Colon (tissue), 2 donors: Measurements from ENCODE around the gene PADI3.

Experiments
- FAIRE-seq: peaks from 2 replicates; lab custom pipeline; 2012; peaks lifted over from hg19 to GRCh38; lab: Jason Lieb, UNC
- donor health status: control.
- donor health status: control.

The PADI3 gene, protein sequence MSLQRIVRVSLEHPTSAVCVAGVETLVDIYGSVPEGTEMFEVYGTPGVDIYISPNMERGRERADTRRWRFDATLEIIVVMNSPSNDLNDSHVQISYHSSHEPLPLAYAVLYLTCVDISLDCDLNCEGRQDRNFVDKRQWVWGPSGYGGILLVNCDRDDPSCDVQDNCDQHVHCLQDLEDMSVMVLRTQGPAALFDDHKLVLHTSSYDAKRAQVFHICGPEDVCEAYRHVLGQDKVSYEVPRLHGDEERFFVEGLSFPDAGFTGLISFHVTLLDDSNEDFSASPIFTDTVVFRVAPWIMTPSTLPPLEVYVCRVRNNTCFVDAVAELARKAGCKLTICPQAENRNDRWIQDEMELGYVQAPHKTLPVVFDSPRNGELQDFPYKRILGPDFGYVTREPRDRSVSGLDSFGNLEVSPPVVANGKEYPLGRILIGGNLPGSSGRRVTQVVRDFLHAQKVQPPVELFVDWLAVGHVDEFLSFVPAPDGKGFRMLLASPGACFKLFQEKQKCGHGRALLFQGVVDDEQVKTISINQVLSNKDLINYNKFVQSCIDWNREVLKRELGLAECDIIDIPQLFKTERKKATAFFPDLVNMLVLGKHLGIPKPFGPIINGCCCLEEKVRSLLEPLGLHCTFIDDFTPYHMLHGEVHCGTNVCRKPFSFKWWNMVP

GRCh38 chr1:17248781-17249180 lies at the start of gene PADI3:
Gene PADI3 (plus strand): TSS chr1:17249098. CDS start chr1:17249138, 40 bp downstream.
- no peak for FAIRE-seq

GRCh38 chr1:17199267-17200044 lies 49.4 kb upstream of the PADI3 start:
- FAIRE-seq: no peak

DNA sequence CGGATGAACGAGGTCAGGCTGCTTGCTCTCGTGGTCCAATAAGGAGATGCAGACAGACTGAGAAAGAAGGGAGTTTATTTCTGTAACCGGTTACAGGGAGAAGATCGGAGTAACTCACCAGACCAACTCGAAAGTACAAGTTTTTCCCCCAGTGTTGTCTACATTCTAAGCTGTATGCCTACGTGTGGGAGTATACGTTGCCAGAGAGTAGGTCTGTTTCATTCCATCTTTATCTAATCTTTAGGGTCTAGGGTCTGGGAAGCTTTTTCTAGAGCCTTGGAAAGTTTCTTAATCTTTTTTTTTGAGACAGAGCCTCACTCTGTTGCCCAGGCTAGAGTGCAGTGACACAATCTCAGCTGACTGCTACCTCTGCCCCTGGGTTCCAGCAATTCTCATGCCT lies 48.7 kb upstream of the PADI3 start:
- no peak for FAIRE-seq

- FAIRE-seq: no peak
Observed at GRCh38 chr1:17200756-17201155, 48.1 kb upstream of the PADI3 start.

GRCh38 chr1:17201201-17202021 lies 47.5 kb upstream of the PADI3 start:
- FAIRE-seq: no peak

DNA sequence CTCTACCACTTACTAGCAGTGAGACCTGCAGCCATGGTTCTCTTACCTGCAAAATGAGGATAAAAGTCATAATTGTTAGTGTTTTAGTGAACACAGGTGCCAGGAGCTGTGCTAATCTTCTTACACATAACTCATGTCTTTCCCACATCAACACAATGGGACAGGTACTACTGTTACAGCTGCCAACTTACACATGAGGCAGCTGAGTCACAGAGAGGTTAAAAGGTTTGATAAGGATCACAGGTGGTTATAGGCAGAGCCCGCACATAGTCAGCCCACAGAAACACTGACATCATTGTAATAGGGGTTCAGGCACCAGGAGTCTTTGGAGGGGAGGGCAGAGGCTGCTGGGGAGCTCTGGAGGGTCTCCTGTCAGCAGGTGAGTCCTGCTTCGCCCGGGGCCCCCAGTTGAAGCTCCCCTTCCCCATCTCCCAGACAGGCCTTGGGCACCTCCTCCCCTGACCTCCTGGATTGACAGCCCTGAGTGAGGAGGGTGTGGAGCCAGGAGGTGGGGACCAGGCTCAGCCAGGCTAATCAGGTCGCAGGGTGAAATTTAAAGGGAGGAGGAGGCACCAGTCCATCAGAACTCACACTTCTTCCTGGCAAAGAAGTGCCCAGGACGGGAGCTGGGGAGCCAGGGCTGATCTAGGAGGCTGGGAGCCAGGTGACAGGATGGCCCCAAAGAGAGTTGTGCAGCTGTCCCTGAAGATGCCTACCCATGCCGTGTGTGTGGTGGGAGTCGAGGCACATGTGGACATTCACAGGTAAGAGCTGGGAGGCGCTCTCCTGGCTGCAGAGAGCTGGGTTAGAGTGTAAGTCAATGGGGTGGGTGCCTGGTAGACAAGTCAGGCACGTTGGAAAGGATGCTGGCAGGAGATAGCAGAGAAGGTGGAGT lies 44.1 kb upstream of the PADI3 start, which contains the start of gene PADI1:
Gene PADI1, plus strand, starts transcription at position 583 of the 895 bp plus-strand sequence. Its CDS starts 90 bp downstream, at position 673.
- no peak for FAIRE-seq

DNA sequence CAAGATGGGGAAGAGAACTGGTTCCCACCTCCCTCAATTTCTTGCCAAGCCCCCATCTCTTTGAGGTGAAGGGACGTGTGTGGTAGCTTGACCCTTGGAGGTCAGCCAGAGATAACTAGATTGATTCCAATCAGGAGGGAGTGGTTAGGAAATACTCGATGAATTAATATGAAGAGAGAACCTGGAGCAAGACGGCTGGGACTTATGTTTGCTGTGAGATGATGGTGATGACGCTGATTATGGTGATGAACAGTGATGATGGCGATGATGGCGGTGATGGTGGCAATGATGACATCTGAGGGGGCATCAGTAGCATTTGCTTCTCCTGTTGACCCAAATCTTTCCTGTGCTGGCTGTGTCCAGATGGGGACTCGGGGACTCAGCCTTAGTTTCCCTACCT lies 43.2 kb upstream of the PADI3 start:
- FAIRE-seq: no peak

- no peak for FAIRE-seq
Observed at GRCh38 chr1:17206196-17206595, 42.7 kb upstream of the PADI3 start.

GRCh38 chr1:17207046-17207445 lies 41.9 kb upstream of the PADI3 start:
- FAIRE-seq: no peak

DNA sequence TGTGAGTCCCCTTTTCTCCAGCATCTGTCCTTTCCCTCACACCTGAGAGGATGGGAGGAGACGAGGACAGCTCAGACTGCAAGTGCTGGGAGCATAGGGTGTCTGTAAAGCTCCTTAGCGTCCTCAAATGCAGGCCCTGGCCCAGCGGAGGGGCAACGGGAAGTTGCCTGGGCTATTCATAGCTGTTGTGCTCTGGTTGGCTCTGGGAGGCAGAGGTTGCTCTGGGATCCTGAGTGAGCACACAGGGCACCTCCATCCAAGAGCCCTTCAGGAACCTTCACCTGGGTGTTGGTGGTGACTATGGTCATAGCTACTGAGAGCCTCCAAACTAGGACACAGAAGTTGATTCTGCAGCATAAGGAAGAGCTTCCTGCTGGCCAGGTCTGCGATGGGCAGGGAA lies 41.4 kb upstream of the PADI3 start:
- no peak for FAIRE-seq

DNA sequence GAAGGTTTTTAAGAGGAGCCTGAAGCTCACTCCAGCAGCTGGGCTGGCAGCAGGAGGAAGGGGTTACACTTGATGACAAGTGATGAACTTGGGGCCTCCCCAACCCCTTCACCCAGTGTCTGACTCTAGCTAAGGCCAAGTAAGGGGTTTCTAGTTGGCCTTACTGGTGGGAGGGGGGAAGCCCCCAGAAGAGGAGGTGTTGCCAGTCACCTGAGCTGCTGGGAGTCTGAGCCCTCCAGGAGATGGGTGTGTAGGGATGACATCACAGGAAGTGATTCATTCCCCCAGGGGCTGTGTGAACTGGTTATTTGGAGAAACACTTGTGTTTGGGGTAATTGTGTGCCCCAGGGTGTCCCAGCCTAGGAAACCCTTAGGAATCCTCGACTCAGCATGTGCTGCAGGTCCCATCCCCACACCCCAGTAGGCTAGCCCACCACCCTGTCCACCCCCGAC lies 40.9 kb upstream of the PADI3 start:
- no peak for FAIRE-seq

GRCh38 chr1:17208546-17208945 lies 40.4 kb upstream of the PADI3 start:
- FAIRE-seq: no peak

- no peak for FAIRE-seq
Observed at GRCh38 chr1:17209430-17209829, 39.5 kb upstream of the PADI3 start.

DNA sequence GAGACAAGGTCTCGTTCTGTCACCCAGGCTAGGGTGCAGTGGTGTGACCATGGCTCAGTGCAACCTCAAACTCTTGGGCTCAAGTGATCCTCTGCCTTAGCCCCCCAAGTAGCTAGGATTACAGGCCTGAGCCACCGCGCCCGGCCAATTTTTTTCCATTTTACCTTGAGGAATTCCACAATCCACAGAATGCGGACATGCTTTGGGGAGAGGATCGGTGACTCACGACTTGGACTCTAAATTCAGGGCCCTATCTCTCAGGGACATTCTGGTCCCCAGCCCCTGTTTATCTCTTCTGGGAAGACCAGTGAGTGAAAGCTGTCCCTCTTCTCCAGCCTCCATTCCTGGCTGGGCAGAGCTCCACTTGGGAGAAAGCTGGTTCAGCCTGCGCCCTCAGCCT lies 38.7 kb upstream of the PADI3 start:
- FAIRE-seq: no peak

- no peak for FAIRE-seq
Observed at GRCh38 chr1:17211377-17211776, 37.5 kb upstream of the PADI3 start.

DNA sequence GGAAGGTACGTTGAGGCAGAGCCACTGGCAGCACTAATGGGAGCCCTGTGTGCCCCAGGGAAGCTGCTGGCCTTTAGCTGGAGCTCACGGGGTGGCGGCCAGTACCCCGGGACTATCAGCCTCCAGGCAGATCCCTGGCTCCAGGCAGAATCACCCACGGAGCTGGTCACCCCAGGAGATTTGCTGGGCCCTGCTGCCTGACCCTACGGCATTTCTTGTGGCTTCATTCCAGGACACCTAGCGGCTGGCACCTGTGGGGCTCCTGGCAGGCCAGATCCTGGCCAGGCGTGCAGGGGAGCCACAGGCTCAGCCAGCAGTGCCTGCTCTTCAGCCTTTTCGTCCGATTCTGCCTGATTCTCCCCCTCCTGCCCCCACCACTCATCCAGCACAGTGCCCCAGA lies 36.9 kb upstream of the PADI3 start:
- no peak for FAIRE-seq

GRCh38 chr1:17212487-17213121 lies 36.3 kb upstream of the PADI3 start:
- FAIRE-seq: no peak

DNA sequence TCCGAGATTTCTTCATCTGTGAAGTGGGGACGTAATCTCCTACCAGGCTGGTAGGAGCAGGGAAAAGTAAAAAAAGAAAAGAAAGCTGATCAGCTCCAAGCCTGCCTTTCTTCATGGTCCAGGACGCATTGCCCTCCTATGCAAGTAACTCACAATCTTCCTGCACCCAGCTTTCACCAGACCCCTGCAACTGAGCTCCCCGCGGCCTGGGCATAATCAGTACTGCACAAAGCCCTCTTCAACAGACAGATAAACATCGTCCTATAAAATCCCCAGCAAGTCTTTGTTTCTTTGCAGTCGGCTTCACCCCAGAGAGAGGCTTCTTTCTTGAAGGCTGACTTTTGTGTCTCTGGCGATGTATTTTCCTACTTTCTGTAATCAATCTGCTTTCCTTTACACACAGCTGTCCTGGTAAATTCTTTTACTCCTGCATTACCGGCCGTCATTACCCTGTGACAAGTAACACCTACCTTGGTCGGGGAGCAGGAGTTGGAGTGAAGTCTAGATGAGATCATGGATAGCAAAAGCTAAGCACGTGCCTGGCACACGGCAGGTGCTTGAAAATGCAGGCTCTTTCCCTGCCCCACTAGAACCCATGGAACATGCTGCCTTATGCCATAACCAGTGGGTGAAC lies 35.6 kb upstream of the PADI3 start:
- no peak for FAIRE-seq

DNA sequence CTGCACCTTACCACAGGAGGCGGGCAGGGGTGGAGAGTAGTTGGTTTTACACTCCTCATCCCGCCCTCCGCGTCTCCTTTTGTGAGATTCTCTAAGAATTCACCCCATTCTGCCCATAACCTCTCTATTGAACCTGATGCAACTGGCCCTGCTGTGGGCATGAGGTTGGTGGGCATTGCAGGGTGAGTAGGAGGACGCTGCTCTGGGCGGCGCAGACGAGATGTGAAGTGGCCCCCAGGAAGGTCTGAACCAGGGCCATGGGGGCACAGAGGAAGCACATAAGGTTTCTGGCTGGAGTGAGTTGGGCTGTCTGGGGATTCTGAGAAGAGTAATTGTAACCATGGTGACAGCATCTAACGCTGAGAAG lies 35.1 kb upstream of the PADI3 start:
- FAIRE-seq: no peak
